HepG2 (cell line): ENCODE measurements around the gene SLC38A1. TPM values are rescaled to one million over a fixed set of nuclear protein-coding genes. Genes with fewer than 3 reads are reported as not detected.

ENCODE experiments used
- ATF1 ChIP-seq: IDR thresholded peaks from 2 replicates; pipeline ENCODE4 v1.6.1; 2016; ENCODE audit warnings: mild to moderate bottlenecking, control low read depth
- ATF4 ChIP-seq, 2 experiments: fragments of 450-650 bp in 1 of 2; sonication (generic) in 1 of 2; formaldehyde crosslinking; IDR thresholded peaks; 2 replicates each; pipeline versions ENCODE4 v1.5.0 to v1.8.0; 2020 to 2022; ENCODE audit warnings: mild to moderate bottlenecking in 1 of 2, missing genetic modification reagents in 1 of 2
- CREB1 ChIP-seq, 2 experiments: fragments of 450-650 bp in 1 of 2; IDR thresholded peaks; 2 replicates each; pipeline ENCODE4 v1.6.1; 2016 to 2017; ENCODE audit warnings: control low read depth in 1 of 2, mild to moderate bottlenecking in 1 of 2, missing compliant biosample characterization in 1 of 2, missing genetic modification characterization in 1 of 2
- CREM ChIP-seq, 2 experiments: sonication (generic) in 1 of 2; formaldehyde crosslinking in 1 of 2; IDR thresholded peaks; 2 replicates each; pipeline versions ENCODE4 v1.4.0 to v1.6.1; 2016 to 2020; ENCODE audit warnings: antibody characterized with exemption in 1 of 2, mild to moderate bottlenecking in 1 of 2, missing genetic modification reagents in 1 of 2
- FOXK1 ChIP-seq: sonication (generic); formaldehyde crosslinking; IDR thresholded peaks from 2 replicates; pipeline ENCODE4 v1.4.0; 2020; ENCODE audit warnings: low read depth, missing genetic modification reagents, borderline replicate concordance
- GATAD2A ChIP-seq: IDR thresholded peaks from 2 replicates; pipeline ENCODE4 v1.6.1; 2016
- HDAC2 ChIP-seq: sonication (generic); formaldehyde crosslinking; IDR thresholded peaks from 2 replicates; pipeline ENCODE4 v1.4.0; 2020; ENCODE audit warnings: missing genetic modification reagents
- HOXA3 ChIP-seq: sonication (generic); formaldehyde crosslinking; IDR thresholded peaks from 2 replicates; pipeline ENCODE4 v1.5.0; 2020; ENCODE audit warnings: missing genetic modification reagents
- MIER2 ChIP-seq: IDR thresholded peaks from 2 replicates; pipeline ENCODE4 v1.6.1; 2016; ENCODE audit warnings: missing biosample characterization, missing genetic modification reagents
- NFYB ChIP-seq: sonication (generic); formaldehyde crosslinking; IDR thresholded peaks from 2 replicates; pipeline ENCODE4 v1.4.0; 2020; ENCODE audit warnings: missing genetic modification reagents
- NFYC ChIP-seq: IDR thresholded peaks from 2 replicates; pipeline ENCODE4 v1.6.1; 2016; ENCODE audit warnings: missing genetic modification reagents, missing compliant biosample characterization
- PITX1 ChIP-seq: sonication (generic); formaldehyde crosslinking; IDR thresholded peaks from 2 replicates; pipeline ENCODE4 v1.5.1; 2020; ENCODE audit warnings: mild to moderate bottlenecking, missing genetic modification reagents
- POLR2A ChIP-seq, 2 experiments: IDR thresholded peaks; 2 replicates each; pipeline ENCODE4 v1.6.1; 2011; ENCODE audit warnings: low read depth in 2 of 2, low read length in 2 of 2, mild to moderate bottlenecking in 1 of 2, moderate library complexity in 1 of 2; ENCODE audit not compliant: insufficient read depth in 1 of 2
- SAP130 ChIP-seq: IDR thresholded peaks from 2 replicates; pipeline ENCODE4 v1.6.1; 2016; ENCODE audit warnings: low read depth
- SIN3A ChIP-seq: IDR thresholded peaks from 2 replicates; pipeline ENCODE4 v1.6.1; 2011; ENCODE audit warnings: low read depth, mild to moderate bottlenecking, control low read depth, low read length, borderline replicate concordance
- TAF1 ChIP-seq: sonication (generic); formaldehyde crosslinking; IDR thresholded peaks from 2 replicates; pipeline ENCODE4 v1.4.0; 2020; ENCODE audit warnings: missing genetic modification reagents
- TAF15 ChIP-seq: fragments of 200-400 bp; formaldehyde crosslinking; IDR thresholded peaks from one replicate; pipeline ENCODE4 v1.6.1; 2018; ENCODE audit warnings: mild to moderate bottlenecking, low read depth, low read length; ENCODE audit not compliant: poor library complexity, severe bottlenecking
- TGIF2 ChIP-seq: IDR thresholded peaks from 2 replicates; pipeline ENCODE4 v1.6.1; 2016; ENCODE audit warnings: control low read depth, missing compliant biosample characterization
- ZBTB21 ChIP-seq: sonication (generic); formaldehyde crosslinking; IDR thresholded peaks from 2 replicates; pipeline ENCODE4 v1.4.0; 2020; ENCODE audit warnings: missing genetic modification reagents
- ZC3H13 ChIP-seq: sonication (generic); formaldehyde crosslinking; IDR thresholded peaks from 2 replicates; pipeline ENCODE4 v1.8.1; 2023; ENCODE audit warnings: mild to moderate bottlenecking, missing genetic modification reagents, moderate library complexity
- ZNF30 ChIP-seq: sonication (generic); formaldehyde crosslinking; IDR thresholded peaks from 2 replicates; pipeline ENCODE4 v1.5.0; 2020; ENCODE audit warnings: mild to moderate bottlenecking, missing genetic modification reagents
- ZNF451 ChIP-seq: sonication (generic); formaldehyde crosslinking; IDR thresholded peaks from 2 replicates; pipeline ENCODE4 v1.5.0; 2020; ENCODE audit warnings: mild to moderate bottlenecking, missing genetic modification reagents
- ZNF547 ChIP-seq: sonication (generic); formaldehyde crosslinking; IDR thresholded peaks from 2 replicates; pipeline ENCODE4 v1.5.1; 2020; ENCODE audit warnings: mild to moderate bottlenecking, missing genetic modification reagents
- ZNF563 ChIP-seq: sonication (generic); formaldehyde crosslinking; IDR thresholded peaks from 2 replicates; pipeline ENCODE4 v1.8.0; 2022; ENCODE audit warnings: mild to moderate bottlenecking, moderate library complexity, missing genetic modification reagents
- ZNF816 ChIP-seq: sonication (generic); formaldehyde crosslinking; IDR thresholded peaks from 2 replicates; pipeline ENCODE4 v1.8.0; 2022; ENCODE audit warnings: missing genetic modification reagents, mild to moderate bottlenecking, borderline replicate concordance
- ZNF883 ChIP-seq: sonication (generic); formaldehyde crosslinking; IDR thresholded peaks from 2 replicates; pipeline ENCODE4 v1.5.1; 2020; ENCODE audit warnings: mild to moderate bottlenecking, missing genetic modification reagents; ENCODE audit errors: not compliant biosample characterization
- polyA plus RNA-seq, 8 experiments: library from polyadenylated mRNA; depleted of rRNA in 3 of 8; stranded (reverse) in 7 of 8; unstranded in 1 of 8; fragments of >200 nt; fragmentation: Illumina TruSeq in 4 of 8; extraction: Trizol in 4 of 8; gene quantifications; 2 replicates each; pipeline versions ENCODE4 v1.2.1 to v1.2.3, GENCODE V29; 2011 to 2016; ENCODE audit warnings: low read depth in 4 of 8, missing spikeins in 1 of 8, mixed read lengths in 1 of 8; ENCODE audit not compliant: insufficient read depth in 1 of 8
- total RNA-seq, 5 experiments: library from RNA; depleted of rRNA; stranded (reverse); fragments of >200 nt; fragmentation: Illumina TruSeq; extraction: Trizol; gene quantifications; 2 replicates each; pipeline ENCODE4 v1.2.3, GENCODE V29; 2016; ENCODE audit warnings: low read depth in 1 of 5
- TF ChIP-seq, protein P1 (sequence below): sonication (generic); formaldehyde crosslinking; IDR thresholded peaks from 2 replicates; pipeline ENCODE4 v1.4.0; 2020; ENCODE audit warnings: missing genetic modification reagents
- TF ChIP-seq, protein P2 (sequence below): sonication (generic); formaldehyde crosslinking; IDR thresholded peaks from 2 replicates; pipeline ENCODE4 v1.5.0; 2020; ENCODE audit warnings: mild to moderate bottlenecking, missing genetic modification reagents, moderate library complexity

The SLC38A1 gene
- total and polyA plus RNA-seq, 2 of the 13 experiments (the other 11 are each of a cell fraction or from before 2014, with no cell fraction given): 47.0 to 50.6 TPM

GRCh38 chr12:46266869-46267574 lies 1.8 kb downstream of the SLC38A1 start (continued):
- TF ChIP-seq, protein P1, sequence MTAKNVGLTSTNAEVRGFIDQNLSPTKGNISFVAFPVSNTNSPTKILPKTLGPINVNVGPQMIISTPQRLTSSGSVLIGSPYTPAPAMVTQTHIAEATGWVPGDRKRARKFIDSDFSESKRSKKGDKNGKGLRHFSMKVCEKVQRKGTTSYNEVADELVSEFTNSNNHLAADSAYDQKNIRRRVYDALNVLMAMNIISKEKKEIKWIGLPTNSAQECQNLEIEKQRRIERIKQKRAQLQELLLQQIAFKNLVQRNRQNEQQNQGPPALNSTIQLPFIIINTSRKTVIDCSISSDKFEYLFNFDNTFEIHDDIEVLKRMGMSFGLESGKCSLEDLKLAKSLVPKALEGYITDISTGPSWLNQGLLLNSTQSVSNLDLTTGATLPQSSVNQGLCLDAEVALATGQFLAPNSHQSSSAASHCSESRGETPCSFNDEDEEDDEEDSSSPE (CRISPR knock-in tag): peak; percentile 80
- peak; percentile 81 for TF ChIP-seq CREB1 (IDR thresholded peaks at IDR 0.05)
- peak; percentile 47 for TF ChIP-seq CREB1 (CRISPR knock-in tag; IDR thresholded peaks at IDR 0.05)
- TF ChIP-seq ZNF547 (CRISPR knock-in tag): no peak
- TF ChIP-seq, protein P2, sequence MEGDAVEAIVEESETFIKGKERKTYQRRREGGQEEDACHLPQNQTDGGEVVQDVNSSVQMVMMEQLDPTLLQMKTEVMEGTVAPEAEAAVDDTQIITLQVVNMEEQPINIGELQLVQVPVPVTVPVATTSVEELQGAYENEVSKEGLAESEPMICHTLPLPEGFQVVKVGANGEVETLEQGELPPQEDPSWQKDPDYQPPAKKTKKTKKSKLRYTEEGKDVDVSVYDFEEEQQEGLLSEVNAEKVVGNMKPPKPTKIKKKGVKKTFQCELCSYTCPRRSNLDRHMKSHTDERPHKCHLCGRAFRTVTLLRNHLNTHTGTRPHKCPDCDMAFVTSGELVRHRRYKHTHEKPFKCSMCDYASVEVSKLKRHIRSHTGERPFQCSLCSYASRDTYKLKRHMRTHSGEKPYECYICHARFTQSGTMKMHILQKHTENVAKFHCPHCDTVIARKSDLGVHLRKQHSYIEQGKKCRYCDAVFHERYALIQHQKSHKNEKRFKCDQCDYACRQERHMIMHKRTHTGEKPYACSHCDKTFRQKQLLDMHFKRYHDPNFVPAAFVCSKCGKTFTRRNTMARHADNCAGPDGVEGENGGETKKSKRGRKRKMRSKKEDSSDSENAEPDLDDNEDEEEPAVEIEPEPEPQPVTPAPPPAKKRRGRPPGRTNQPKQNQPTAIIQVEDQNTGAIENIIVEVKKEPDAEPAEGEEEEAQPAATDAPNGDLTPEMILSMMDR (CRISPR knock-in tag): no peak
- 0 out of 2 replicates have a peak, but pooled peaks have one; percentile 25 for TF ChIP-seq FOXK1
- 0 out of 2 replicates have a peak, but pooled peaks have one; percentile 18 for TF ChIP-seq NFYC (CRISPR knock-in tag)
- peak; percentile 99 for TF ChIP-seq TGIF2 (CRISPR knock-in tag)
- 0 out of 2 replicates have a peak, but pooled peaks have one; percentile 48 for TF ChIP-seq ZNF816
- no peak for TF ChIP-seq PITX1
- no peak for TF ChIP-seq TAF15
- TF ChIP-seq ZNF451 (CRISPR knock-in tag): peak; percentile 47; the same call in 1 of the 2 replicates
- TF ChIP-seq CREM (IDR thresholded peaks at IDR 0.05): peak; percentile 64
- TF ChIP-seq CREM (CRISPR knock-in tag; IDR thresholded peaks at IDR 0.05): no peak
- no peak for TF ChIP-seq MIER2 (CRISPR knock-in tag)
- 0 out of 2 replicates have a peak, but pooled peaks have one; percentile 8 for TF ChIP-seq GATAD2A (CRISPR knock-in tag)
- TF ChIP-seq ZC3H13: peak; percentile 44; the same call in 1 of the 2 replicates
- 0 out of 2 replicates have a peak, but pooled peaks have one; percentile 12 for TF ChIP-seq HDAC2
- 0 out of 4 replicates have a peak, but pooled peaks of 1 of the 2 experiments have one; percentile 1 for TF ChIP-seq ATF4 (CRISPR knock-in tag; IDR thresholded peaks at IDR 0.05)
- TF ChIP-seq ZNF883 (CRISPR knock-in tag): peak; percentile 55
- peak; percentile 38; the same call in 1 of the 2 replicates for TF ChIP-seq NFYB (CRISPR knock-in tag)
- peak; percentile 83 for TF ChIP-seq SAP130
- peak; percentile 29; the same call in 1 of the 2 replicates for TF ChIP-seq ZNF563 (CRISPR knock-in tag)
- peak; percentile 35; the same call in 1 of the 2 replicates for TF ChIP-seq ATF1 (CRISPR knock-in tag)
- TF ChIP-seq TAF1: peak; percentile 29; the same call in 1 of the 2 replicates
- peak; percentile 29; the same call in 1 of the 2 replicates for TF ChIP-seq ZBTB21 (CRISPR knock-in tag)
- peak; percentile 51; the same call in 1 of the 2 replicates for TF ChIP-seq SIN3A
- 0 out of 4 replicates have a peak, but pooled peaks of 1 of the 2 experiments have one; percentile 36 for TF ChIP-seq POLR2A (IDR thresholded peaks at IDR 0.05; ENCODE audit: insufficient read depth in 1 of 2, low read depth in 2 of 2, low read length in 2 of 2)
- TF ChIP-seq HOXA3 (CRISPR knock-in tag): peak; percentile 24; the same call in 1 of the 2 replicates
- no peak for TF ChIP-seq ZNF30 (CRISPR knock-in tag)
